ENCODE data around the gene SUCLG2.

GRCh38 chr3:67381667-67382272 lies 272.6 kb downstream of the SUCLG2 start:
- TF ChIP-seq TAF1 (IDR thresholded peaks at IDR 0.05; ENCODE audit: borderline replicate concordance, low read depth, low read length) (no peak), POLR2AphosphoS5 (IDR thresholded peaks at IDR 0.05; ENCODE audit: low read depth, low read length) (no peak)

Measured in GM12892 (cell line).